ENCODE measurements around the gene SPSB4. TPM values are rescaled to one million over a fixed set of nuclear protein-coding genes. Genes with fewer than 3 reads are reported as not detected.

The SPSB4 gene
- total and polyA plus RNA-seq, 2 experiments from 2014 or later: 57.0 to 82.2 TPM

DNA sequence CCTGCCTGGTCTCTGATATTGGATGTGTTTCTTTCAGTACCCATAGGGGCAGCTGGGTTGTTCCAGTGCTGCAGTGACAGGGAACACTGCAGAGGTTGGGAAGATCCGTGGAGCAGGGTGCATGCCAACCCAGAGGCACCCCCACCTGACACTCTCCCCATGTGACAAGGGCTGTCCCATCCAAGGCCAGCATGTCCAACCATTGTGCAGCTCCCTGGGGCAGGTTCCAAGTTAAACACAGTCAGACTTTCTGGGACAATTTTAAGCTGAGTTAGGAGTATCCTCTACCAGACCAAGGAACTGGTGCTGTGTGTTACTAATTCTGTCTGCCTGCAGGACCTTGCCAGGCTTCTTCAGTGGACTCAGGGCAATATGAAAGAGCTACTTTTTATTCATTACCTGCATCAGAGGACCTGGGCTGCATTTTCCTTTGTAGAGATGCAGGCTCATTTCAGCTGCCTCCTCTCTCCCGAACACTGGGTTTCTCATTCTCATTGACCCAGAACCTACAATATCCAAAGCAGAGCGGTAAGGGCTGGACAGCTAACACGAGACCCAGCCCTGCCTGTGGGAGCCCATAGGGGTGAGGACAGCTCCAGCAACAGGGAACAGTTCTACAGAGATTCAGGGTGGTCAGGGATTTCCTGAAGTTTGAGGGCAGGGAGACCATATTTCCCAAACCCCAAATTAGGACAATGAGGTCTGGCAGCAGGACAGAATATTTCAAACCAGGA lies 72.7 kb downstream of the SPSB4 start:
- TF ChIP-seq, protein P1, sequence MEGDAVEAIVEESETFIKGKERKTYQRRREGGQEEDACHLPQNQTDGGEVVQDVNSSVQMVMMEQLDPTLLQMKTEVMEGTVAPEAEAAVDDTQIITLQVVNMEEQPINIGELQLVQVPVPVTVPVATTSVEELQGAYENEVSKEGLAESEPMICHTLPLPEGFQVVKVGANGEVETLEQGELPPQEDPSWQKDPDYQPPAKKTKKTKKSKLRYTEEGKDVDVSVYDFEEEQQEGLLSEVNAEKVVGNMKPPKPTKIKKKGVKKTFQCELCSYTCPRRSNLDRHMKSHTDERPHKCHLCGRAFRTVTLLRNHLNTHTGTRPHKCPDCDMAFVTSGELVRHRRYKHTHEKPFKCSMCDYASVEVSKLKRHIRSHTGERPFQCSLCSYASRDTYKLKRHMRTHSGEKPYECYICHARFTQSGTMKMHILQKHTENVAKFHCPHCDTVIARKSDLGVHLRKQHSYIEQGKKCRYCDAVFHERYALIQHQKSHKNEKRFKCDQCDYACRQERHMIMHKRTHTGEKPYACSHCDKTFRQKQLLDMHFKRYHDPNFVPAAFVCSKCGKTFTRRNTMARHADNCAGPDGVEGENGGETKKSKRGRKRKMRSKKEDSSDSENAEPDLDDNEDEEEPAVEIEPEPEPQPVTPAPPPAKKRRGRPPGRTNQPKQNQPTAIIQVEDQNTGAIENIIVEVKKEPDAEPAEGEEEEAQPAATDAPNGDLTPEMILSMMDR (IDR thresholded peaks at IDR 0.05; ENCODE audit: low read depth, low read length): no peak
- Histone ChIP-seq H3K4me1 (ENCODE audit: low read depth) (peaks cover 39% of the 10 kb centered on the region), H3K27me3 (no peaks in the 10 kb centered on the region), H3K36me3 (no peaks in the 10 kb centered on the region), H3K27ac (peak overlapping the region; percentile 95), H3K4me3 (no peak overlapping the region), H3K9me3 (ENCODE audit: low read depth) (no peaks in the 10 kb centered on the region)
- DNase-seq (ENCODE audit: low read depth in 1 of 2, low spot score in 1 of 2): peak in 1 of 2 donors; percentile 21

DNA sequence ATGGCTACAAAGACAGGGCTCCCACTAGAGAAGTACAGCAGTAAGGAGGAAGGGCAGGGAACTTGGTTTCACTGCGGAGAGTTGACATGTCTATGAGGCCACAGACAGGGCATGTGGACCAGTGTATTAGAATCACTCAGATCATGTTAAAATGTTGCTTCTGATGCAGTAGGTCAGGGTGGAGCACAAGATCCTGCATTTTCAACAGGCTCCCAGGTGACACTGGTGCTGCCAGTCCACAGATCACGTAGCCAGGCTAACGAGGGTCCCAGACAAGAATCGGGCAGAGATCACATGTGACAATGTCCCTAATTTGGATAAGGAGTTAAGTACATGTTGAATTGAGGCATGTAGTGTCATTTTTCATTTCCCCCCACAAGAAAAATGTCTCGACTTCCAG lies 73.6 kb downstream of the SPSB4 start:
- H3K27ac ChIP-seq: peak overlapping the region; percentile 95
- H3K4me3 ChIP-seq: no peak overlapping the region
- H3K9me3 ChIP-seq (ENCODE audit: low read depth): no peaks in the 10 kb centered on the region
- no peaks in the 10 kb centered on the region for H3K27me3 ChIP-seq
- H3K4me1 ChIP-seq (ENCODE audit: low read depth): peaks cover 39% of the 10 kb centered on the region
- no peak for DNase-seq (ENCODE audit: low read depth in 1 of 2, low spot score in 1 of 2)
- H3K36me3 ChIP-seq: no peaks in the 10 kb centered on the region
- TF ChIP-seq, protein P1 (IDR thresholded peaks at IDR 0.05; ENCODE audit: low read depth, low read length): no peak

DNA sequence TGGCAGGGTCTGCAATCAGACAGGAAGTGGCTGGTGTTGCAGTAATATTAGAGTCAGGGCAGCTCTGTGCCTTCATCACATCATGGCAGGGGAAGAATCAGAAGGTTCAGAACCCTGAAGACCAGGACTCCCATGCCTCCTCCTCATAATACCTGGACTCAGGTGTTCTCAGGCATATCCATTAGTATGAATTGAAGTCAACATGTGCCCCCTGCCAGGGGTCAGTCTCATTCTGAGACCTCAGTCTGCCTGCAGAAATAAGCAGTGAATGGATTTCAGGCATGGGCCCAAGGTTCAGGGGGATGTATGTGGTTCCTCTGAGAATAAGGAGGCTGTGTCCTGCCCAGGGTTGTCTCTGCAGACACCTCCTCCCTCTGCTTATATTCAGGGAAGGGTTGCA lies 74.2 kb downstream of the SPSB4 start:
- peaks cover 39% of the 10 kb centered on the region for H3K4me1 ChIP-seq (ENCODE audit: low read depth)
- no peaks in the 10 kb centered on the region for H3K9me3 ChIP-seq (ENCODE audit: low read depth)
- no peak for DNase-seq (ENCODE audit: low read depth in 1 of 2, low spot score in 1 of 2)
- H3K27ac ChIP-seq: no peak overlapping the region
- no peaks in the 10 kb centered on the region for H3K27me3 ChIP-seq
- TF ChIP-seq, protein P1 (IDR thresholded peaks at IDR 0.05; ENCODE audit: low read depth, low read length): no peak
- no peak overlapping the region for H3K4me3 ChIP-seq
- H3K36me3 ChIP-seq: no peaks in the 10 kb centered on the region

DNA sequence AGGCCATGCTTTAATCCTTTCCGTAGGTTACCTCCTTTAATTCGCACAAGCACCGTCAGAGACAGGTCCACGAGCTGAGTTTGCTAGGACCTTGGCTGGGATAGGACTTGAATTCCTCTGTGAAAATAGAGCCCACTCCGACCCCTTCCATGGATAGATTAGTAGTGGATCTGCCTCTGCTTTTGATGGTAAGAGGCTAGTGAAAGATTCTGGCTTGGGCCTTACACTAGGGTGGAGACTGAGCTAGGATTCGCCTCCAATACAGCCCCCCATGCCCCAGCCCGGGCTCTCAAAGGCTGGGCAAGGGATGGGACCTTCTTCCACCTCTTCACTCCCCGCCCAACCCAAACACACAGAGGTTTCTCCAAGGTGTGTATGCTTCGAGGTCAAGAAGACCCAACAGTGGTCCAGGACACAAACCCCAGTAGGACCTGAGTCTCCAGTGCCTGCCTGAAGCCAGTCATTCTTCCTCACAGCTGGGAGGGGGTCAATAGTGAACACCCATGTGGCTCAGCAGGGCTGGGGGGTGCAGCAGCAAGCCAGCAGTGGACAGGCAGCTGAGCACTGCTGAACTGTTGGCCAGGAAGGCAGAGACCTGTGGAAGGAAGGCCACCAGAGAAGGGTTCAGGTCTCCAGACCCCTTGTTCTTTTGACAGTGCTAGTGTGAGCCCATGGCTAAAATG lies 75.7 kb downstream of the SPSB4 start:
- Histone ChIP-seq H3K36me3 (no peaks in the 10 kb centered on the region), H3K4me3 (no peak overlapping the region), H3K27me3 (no peaks in the 10 kb centered on the region), H3K9me3 (ENCODE audit: low read depth) (no peaks in the 10 kb centered on the region), H3K27ac (peak overlapping the region; percentile 20), H3K4me1 (ENCODE audit: low read depth) (peaks cover 34% of the 10 kb centered on the region)
- TF ChIP-seq, protein P1 (IDR thresholded peaks at IDR 0.05; ENCODE audit: low read depth, low read length): no peak
- no peak for DNase-seq (ENCODE audit: low read depth in 1 of 2, low spot score in 1 of 2)

DNA sequence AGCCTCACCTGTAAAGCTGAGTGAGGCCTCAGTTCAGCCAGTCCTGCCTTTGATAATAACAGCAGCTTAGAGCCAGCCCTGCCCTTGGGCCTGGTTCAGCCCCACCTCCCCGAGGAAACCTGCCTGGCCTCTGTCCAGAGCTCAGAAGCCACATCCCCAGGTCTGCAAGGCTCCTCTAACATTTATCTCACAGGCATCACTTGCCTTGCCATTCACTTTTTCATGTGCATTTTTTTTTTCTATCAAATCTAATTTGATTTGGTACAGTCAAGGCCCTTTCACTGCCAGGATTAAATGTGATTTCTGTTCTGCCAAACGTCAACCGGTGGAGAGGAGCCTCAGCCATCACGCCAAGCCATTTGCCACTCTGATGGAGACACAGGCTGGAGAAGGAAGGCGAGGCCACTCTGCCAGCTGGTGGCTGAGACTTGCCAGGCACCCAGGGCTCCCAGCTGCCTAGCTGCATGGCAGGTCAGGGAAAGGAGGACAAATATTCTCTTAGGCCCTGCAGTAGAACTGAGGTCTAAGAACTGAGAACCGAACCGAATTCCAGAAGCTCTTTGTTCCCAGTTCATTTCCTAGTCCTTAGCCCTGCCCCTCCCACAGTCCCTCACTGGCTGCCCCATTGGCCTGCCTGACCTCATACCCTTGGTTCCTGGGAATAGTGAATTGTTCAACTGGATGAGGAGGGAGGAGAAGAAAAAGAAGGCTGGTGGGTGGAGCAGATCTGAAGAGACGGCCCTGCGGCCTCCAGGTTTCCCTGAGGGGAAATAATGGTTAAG lies 76.4 kb downstream of the SPSB4 start:
- Histone ChIP-seq H3K4me3 (no peak overlapping the region), H3K27ac (peak overlapping the region; percentile 20), H3K4me1 (ENCODE audit: low read depth) (peaks cover 28% of the 10 kb centered on the region), H3K36me3 (no peaks in the 10 kb centered on the region), H3K9me3 (ENCODE audit: low read depth) (no peaks in the 10 kb centered on the region), H3K27me3 (no peaks in the 10 kb centered on the region)
- no peak for DNase-seq (ENCODE audit: low read depth in 1 of 2, low spot score in 1 of 2)
- TF ChIP-seq, protein P1 (IDR thresholded peaks at IDR 0.05; ENCODE audit: low read depth, low read length): no peak

Data from cardiac muscle cell (in vitro differentiated cells and primary cell).